ENCODE data around the gene MBD2. TPM values are rescaled to one million over a fixed set of nuclear protein-coding genes. Genes with fewer than 3 reads are reported as not detected.

Gene MBD2
- total and polyA plus RNA-seq, 2 of the 8 experiments (the other 6 are each of a cell fraction or from before 2014, with no cell fraction given): 36.2 to 52.7 TPM

DNA sequence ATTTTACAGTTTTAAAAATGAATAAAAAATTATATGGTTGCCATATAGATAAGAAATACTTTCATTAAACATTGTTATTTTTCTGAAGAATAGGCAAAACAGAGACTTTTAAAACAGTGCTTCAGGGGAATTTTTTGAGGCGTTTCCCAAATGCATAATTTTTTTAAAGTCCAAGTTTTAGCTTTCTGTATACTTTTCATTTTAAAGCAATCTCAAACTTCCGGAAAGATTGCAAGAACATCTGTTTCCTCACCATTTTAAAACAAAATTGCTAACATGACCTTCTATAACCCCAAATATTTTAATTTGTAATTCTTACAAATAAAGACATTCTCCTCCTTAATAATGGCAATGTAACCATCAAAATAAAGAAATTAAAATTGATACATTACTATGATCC lies 15.1 kb upstream of the MBD2 start:
- Histone ChIP-seq H3K14ac (ENCODE audit: insufficient read length) (no peak overlapping the region), H2BK5ac (ENCODE audit: low read depth, low read length) (no peak overlapping the region), H4K20me1 (replicated peaks in 1 of 2; ENCODE audit: control insufficient read depth in 1 of 2, insufficient read depth in 2 of 2, low read length in 2 of 2) (no peaks in the 10 kb centered on the region), H3K23ac (ENCODE audit: insufficient read length) (no peak overlapping the region), H3K9ac (replicated peaks in 1 of 4; ENCODE audit: extremely low read depth in 1 of 4, low read depth in 3 of 4, low read length in 3 of 4) (no peak overlapping the region), H2AK5ac (ENCODE audit: low read depth, low read length) (no peak overlapping the region), H3K4ac (replicated peaks; ENCODE audit: insufficient read length, low read depth, low read length) (no peak overlapping the region), H4K5ac (ENCODE audit: insufficient read length, low read depth, low read length) (no peak overlapping the region), H2BK12ac (ENCODE audit: low read depth, low read length) (no peak overlapping the region), H4K91ac (replicated peaks; ENCODE audit: insufficient read length, low read length) (no peak overlapping the region), H3K27ac (ENCODE audit: low read depth, low read length) (no peak overlapping the region), H3K9me3 (ENCODE audit: insufficient read depth in 2 of 2, low read depth in 1 of 2, low read length in 1 of 2) (no peaks in the 10 kb centered on the region; a peak in 1 of 4 replicates), H2BK15ac (ENCODE audit: low read length) (no peak overlapping the region), H2AFZ (ENCODE audit: low read length) (no peak overlapping the region), H3K23me2 (ENCODE audit: low read depth, low read length) (no peaks in the 10 kb centered on the region), H3K36me3 (ENCODE audit: control insufficient read depth in 2 of 4, insufficient read depth in 4 of 4, low read length in 3 of 4) (no peaks in the 10 kb centered on the region), H2BK120ac (replicated peaks; ENCODE audit: low read depth, low read length) (no peak overlapping the region), H3K56ac (replicated peaks; ENCODE audit: insufficient read length, low read depth, low read length) (no peak overlapping the region), H3K27me3 (replicated peaks in 1 of 4; ENCODE audit: control insufficient read depth in 3 of 4, extremely low read depth in 1 of 4, insufficient read depth in 3 of 4, low read length in 3 of 4) (no peaks in the 10 kb centered on the region), H3K4me2 (ENCODE audit: insufficient read depth in 1 of 2, low read depth in 2 of 2, low read length in 2 of 2) (no peak overlapping the region), H3K79me1 (ENCODE audit: low read depth, low read length) (no peaks in the 10 kb centered on the region), H4K8ac (ENCODE audit: extremely low read depth, insufficient read depth, low read length) (no peak overlapping the region), H2BK20ac (ENCODE audit: low read length) (no peak overlapping the region), H3K18ac (ENCODE audit: extremely low read depth, low read length) (no peak overlapping the region), H3K79me2 (ENCODE audit: control insufficient read depth in 1 of 2, insufficient read depth in 2 of 2, low read length in 2 of 2) (no peaks in the 10 kb centered on the region), H3K4me1 (replicated peaks in 1 of 4; ENCODE audit: control insufficient read depth in 3 of 4, insufficient read depth in 4 of 4, low read length in 3 of 4) (no peaks in the 10 kb centered on the region), H3K4me3 (ENCODE audit: extremely low read depth in 1 of 4, insufficient read depth in 2 of 4, low read depth in 3 of 4, low read length in 4 of 4) (no peak overlapping the region)
- POLR2A ChIA-PET (ENCODE audit: partially characterized antibody): interaction anchor here (1.0 to 2.0 kb wide), 2 partner anchors 27 to 30 kb away, joined by 3 to 9 read pairs; partner anchors contain the start of gene POLI
- DNase-seq (ENCODE audit: low read depth in 1 of 2, low spot score in 2 of 2) (no peak), FAIRE-seq (no peak)
- CTCF ChIA-PET (ENCODE audit: partially characterized antibody): interaction anchor here (1.2 to 2.2 kb wide), 2 partner anchors 11 to 31 kb away, joined by 3 to 6 read pairs; no protein-coding TSS in a partner anchor
- 89% methylated on average over 2 of the region's 2 CpGs; no CpG with 5 or more reads in 1 of the 2 experiments for WGBS, 2 experiments (ENCODE audit: extremely low coverage in 1 of 2, insufficient coverage in 1 of 2, insufficient read length in 1 of 2, insufficient replicate concordance in 2 of 2, low coverage in 1 of 2, low lambda C conversion rate in 2 of 2, missing lambda C conversion rate in 1 of 2)
- TF ChIP-seq, protein P1, sequence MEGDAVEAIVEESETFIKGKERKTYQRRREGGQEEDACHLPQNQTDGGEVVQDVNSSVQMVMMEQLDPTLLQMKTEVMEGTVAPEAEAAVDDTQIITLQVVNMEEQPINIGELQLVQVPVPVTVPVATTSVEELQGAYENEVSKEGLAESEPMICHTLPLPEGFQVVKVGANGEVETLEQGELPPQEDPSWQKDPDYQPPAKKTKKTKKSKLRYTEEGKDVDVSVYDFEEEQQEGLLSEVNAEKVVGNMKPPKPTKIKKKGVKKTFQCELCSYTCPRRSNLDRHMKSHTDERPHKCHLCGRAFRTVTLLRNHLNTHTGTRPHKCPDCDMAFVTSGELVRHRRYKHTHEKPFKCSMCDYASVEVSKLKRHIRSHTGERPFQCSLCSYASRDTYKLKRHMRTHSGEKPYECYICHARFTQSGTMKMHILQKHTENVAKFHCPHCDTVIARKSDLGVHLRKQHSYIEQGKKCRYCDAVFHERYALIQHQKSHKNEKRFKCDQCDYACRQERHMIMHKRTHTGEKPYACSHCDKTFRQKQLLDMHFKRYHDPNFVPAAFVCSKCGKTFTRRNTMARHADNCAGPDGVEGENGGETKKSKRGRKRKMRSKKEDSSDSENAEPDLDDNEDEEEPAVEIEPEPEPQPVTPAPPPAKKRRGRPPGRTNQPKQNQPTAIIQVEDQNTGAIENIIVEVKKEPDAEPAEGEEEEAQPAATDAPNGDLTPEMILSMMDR (IDR thresholded peaks at IDR 0.05; ENCODE audit: control extremely low read depth in 1 of 3, insufficient read depth in 1 of 3, low read depth in 1 of 3, low read length in 3 of 3): no peak
- TF ChIP-seq SIN3A (conservative IDR thresholded peaks at IDR 0.05 in 1 of 2, IDR thresholded peaks at IDR 0.05 in 1 of 2; ENCODE audit: low read depth in 1 of 2, low read length in 2 of 2) (no peak), POLR2AphosphoS5 (IDR thresholded peaks at IDR 0.05; ENCODE audit: low read depth, low read length) (no peak), TEAD4 (IDR thresholded peaks at IDR 0.05; ENCODE audit: low read depth, low read length) (no peak), SP4 (IDR thresholded peaks at IDR 0.05; ENCODE audit: low read length) (no peak)

Measured in H1 (cell line).